ENCODE results near the gene ZNF500. TPM values are rescaled to one million over a fixed set of nuclear protein-coding genes. Genes with fewer than 3 reads are reported as not detected.

ZNF500 gene
- total RNA-seq, 2 experiments from 2014 or later: 10.9 to 12.8 TPM

DNA sequence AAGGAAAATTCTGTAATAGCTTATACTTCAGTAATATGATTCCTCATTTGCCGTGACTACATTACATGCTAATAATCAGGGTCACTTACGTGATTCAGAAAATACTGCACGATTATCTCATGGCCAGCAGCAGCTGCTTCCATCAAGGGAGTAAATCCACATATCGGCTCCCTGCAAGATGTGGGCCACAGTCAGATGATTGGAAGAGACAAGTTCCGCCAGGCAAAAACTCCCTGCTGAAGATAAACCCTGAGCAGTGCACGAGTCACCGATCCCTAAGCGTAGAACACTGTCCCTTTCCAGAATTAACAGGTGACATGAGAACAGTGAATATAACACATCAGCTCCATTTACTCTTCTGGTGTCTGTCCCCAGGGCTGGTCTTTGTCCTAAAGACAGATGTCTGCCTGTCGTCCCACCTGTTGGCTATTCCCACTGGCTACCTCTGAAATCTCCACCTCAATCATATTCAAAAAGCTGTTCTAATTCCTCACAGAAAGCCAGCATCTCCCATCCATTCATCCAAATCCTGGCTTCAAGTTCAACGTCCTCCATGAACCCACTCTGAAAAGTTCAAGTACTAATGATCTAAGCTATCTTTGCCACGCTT lies 42.2 kb downstream of the ZNF500 start:
- TF ChIP-seq, protein P1, sequence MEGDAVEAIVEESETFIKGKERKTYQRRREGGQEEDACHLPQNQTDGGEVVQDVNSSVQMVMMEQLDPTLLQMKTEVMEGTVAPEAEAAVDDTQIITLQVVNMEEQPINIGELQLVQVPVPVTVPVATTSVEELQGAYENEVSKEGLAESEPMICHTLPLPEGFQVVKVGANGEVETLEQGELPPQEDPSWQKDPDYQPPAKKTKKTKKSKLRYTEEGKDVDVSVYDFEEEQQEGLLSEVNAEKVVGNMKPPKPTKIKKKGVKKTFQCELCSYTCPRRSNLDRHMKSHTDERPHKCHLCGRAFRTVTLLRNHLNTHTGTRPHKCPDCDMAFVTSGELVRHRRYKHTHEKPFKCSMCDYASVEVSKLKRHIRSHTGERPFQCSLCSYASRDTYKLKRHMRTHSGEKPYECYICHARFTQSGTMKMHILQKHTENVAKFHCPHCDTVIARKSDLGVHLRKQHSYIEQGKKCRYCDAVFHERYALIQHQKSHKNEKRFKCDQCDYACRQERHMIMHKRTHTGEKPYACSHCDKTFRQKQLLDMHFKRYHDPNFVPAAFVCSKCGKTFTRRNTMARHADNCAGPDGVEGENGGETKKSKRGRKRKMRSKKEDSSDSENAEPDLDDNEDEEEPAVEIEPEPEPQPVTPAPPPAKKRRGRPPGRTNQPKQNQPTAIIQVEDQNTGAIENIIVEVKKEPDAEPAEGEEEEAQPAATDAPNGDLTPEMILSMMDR (IDR thresholded peaks at IDR 0.05): no peak
- ChIA-PET CTCF (interaction anchor here (1.0 kb wide), 1 partner anchor 365 kb away, joined by 3 read pairs; no protein-coding TSS in a partner anchor), POLR2A (interaction anchor here (1.4 kb wide), 1 partner anchor 10 kb away, joined by 6 read pairs; no protein-coding TSS in a partner anchor)
- no peaks in the 10 kb centered on the region for H3K9me3 Mint-ChIP-seq
- intact Hi-C loops (cut with micrococcal nuclease): no loop called here
- H3K4me3 Mint-ChIP-seq: no peak overlapping the region
- ATAC-seq (no peak), DNase-seq (no peak)
- no peak overlapping the region for H3K27ac Mint-ChIP-seq
- peaks cover 18% of the 10 kb centered on the region for H3K36me3 Mint-ChIP-seq (ENCODE audit: low read depth)
- H3K27me3 Mint-ChIP-seq: no peaks in the 10 kb centered on the region
- no peaks in the 10 kb centered on the region for H3K4me1 Mint-ChIP-seq (ENCODE audit: low read depth)

DNA sequence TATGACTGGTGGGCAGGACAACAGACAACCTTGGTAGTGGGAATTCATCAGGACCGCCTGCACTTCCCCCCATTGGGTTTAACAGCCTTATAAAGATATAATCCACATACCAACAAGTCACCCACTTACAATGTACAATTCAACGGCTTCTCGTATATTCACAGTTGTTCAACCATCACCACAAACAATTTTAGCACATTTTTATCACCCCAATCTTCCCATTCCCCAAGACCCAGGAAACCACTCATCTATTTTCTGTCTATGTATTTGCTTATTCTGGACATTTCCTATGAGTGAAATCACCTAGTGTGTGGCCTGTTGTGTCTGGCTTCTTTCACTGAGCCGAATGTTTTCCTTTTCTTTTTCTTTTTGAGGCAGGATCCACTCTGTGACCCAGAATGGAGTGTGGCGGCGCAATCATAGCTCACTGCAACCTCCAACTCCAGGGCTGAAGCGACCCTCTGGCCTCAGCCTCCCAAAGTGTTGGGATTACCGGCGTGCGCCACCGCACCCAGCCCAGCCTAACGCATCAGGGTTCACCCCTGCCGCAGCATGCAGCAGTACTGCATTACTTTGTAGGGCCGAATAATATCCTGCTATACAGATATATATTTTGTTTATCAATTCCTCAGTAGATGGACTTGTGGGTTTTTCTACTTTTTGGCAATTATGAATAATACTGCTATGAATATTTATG lies 43.7 kb downstream of the ZNF500 start:
- no peak overlapping the region for H3K4me3 Mint-ChIP-seq
- CTCF ChIA-PET: no interaction called here
- TF ChIP-seq, protein P1 (IDR thresholded peaks at IDR 0.05): no peak
- ATAC-seq: no peak
- H3K9me3 Mint-ChIP-seq: no peaks in the 10 kb centered on the region
- no peaks in the 10 kb centered on the region for H3K4me1 Mint-ChIP-seq (ENCODE audit: low read depth)
- H3K36me3 Mint-ChIP-seq (ENCODE audit: low read depth): peaks cover 12% of the 10 kb centered on the region
- no peak overlapping the region for H3K27ac Mint-ChIP-seq
- intact Hi-C loops (cut with micrococcal nuclease): no loop called here
- H3K27me3 Mint-ChIP-seq: no peaks in the 10 kb centered on the region
- no peak for DNase-seq
- POLR2A ChIA-PET: no interaction called here

DNA sequence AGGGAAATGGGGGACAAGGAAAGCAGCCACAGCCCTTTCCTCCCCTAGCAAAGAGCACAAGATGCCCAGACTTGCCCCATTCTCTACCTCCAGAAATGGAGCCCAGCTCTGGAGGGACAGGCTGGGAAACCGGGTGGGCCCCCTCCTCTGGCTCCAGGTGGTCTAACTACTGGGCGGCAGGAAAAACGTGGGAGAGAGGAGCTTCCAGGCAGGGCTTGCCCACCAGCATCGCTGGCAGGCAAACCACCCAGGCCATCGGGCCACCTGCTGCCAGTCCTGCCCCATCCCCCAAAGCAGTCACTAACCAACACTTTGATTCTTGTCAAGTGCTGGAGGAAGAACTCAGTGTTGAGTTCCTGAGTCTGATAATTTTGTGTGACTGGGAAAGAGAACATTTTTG lies 48.5 kb downstream of the ZNF500 start:
- ChIA-PET CTCF (no interaction called here), POLR2A (interaction anchor here (0.8 kb wide), 1 partner anchor 16 kb away, joined by 4 read pairs; the partner anchor contains the start of genes ANKS3 and DNAAF8)
- Mint-ChIP-seq H3K36me3 (ENCODE audit: low read depth) (peaks cover 10% of the 10 kb centered on the region), H3K4me3 (no peak overlapping the region), H3K4me1 (ENCODE audit: low read depth) (no peaks in the 10 kb centered on the region), H3K9me3 (no peaks in the 10 kb centered on the region), H3K27me3 (no peaks in the 10 kb centered on the region), H3K27ac (no peak overlapping the region)
- TF ChIP-seq, protein P1 (IDR thresholded peaks at IDR 0.05): no peak
- intact Hi-C loops (cut with micrococcal nuclease): no loop called here
- no peak for DNase-seq
- ATAC-seq: no peak

DNA sequence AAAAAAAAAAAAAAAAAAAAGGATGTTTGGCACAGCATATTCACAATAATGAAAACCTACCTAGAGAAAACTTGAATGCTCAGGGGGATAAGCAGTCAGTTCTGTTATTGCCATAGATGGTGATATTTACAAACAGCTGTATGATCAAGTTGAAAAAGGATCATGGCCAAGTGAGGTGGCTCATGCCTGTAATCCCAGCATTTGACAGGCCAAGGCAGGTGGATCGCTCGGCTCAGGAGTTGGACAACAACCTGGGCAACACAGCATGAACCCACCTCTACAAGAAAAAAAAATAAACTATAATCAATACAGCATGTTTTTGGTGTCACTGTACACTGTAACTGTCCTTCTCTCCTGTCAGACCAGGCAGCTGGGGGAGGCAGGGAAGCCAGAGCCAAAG lies 52.0 kb downstream of the ZNF500 start:
- Mint-ChIP-seq H3K9me3 (no peaks in the 10 kb centered on the region), H3K27me3 (no peaks in the 10 kb centered on the region), H3K4me1 (ENCODE audit: low read depth) (no peaks in the 10 kb centered on the region), H3K36me3 (ENCODE audit: low read depth) (peaks cover 7% of the 10 kb centered on the region), H3K27ac (no peak overlapping the region), H3K4me3 (no peak overlapping the region)
- DNase-seq (no peak), ATAC-seq (no peak)
- ChIA-PET POLR2A (no interaction called here), CTCF (no interaction called here)
- TF ChIP-seq, protein P1 (IDR thresholded peaks at IDR 0.05): no peak
- intact Hi-C loops (cut with micrococcal nuclease): no loop called here

Measured in activated CD8-positive, alpha-beta T cell treated with anti-CD3 and anti-CD28 coated beads for 36 hours (primary cell).